Duodenal mucosa (tissue), 2 donors: ENCODE measurements around the gene RNF19B.

ENCODE experiments used
- H3K27ac ChIP-seq: one replicate; pipeline ENCODE4 v1.7.0; 2013; ENCODE audit warnings: low read depth, low read length
- H3K27me3 ChIP-seq, 2 donors: one replicate each; pipeline ENCODE4 v1.7.0; 2013; ENCODE audit warnings: low read length in 2 of 2, control low read depth in 1 of 2; ENCODE audit not compliant: insufficient read depth in 2 of 2, control insufficient read depth in 1 of 2
- H3K36me3 ChIP-seq, 2 donors: one replicate each; pipeline ENCODE4 v1.7.0; 2013; ENCODE audit warnings: low read length in 2 of 2, control low read depth in 1 of 2; ENCODE audit not compliant: insufficient read depth in 2 of 2, control insufficient read depth in 1 of 2
- H3K4me1 ChIP-seq, 2 donors: one replicate each; pipeline ENCODE4 v1.7.0; 2013; ENCODE audit warnings: low read length in 2 of 2, control low read depth in 1 of 2; ENCODE audit not compliant: insufficient read depth in 2 of 2, control insufficient read depth in 1 of 2
- H3K4me3 ChIP-seq, 2 donors: one replicate each; pipeline ENCODE4 v1.7.0; 2013; ENCODE audit warnings: low read length in 2 of 2, low read depth in 1 of 2
- H3K9ac ChIP-seq, 2 donors: one replicate each; pipeline ENCODE4 v1.7.0; 2013; ENCODE audit warnings: low read length in 2 of 2, low read depth in 1 of 2
- H3K9me3 ChIP-seq, 2 donors: one replicate each; pipeline ENCODE4 v1.7.0; 2013; ENCODE audit warnings: low read length in 2 of 2, control low read depth in 1 of 2; ENCODE audit not compliant: control insufficient read depth in 1 of 2

The RNF19B gene

DNA sequence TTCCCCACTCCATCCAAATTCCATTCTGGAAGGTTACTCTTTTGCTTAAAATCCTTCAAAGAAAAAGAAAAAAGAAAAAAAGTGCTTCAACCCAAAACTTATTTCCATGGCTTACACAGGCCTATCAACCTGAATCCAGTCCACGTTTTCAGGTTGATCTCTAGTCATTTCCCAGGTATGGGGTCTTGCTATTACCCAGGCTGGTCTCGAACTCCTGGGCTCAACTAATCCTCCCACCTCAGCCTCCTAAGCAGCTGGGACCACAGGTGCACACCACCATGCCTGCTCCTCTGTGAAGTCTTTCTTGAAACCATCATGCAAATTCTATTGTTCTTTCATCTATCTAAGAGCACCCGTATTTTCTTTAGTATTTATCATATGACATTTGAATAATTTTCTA, 7.6 kb downstream of the RNF19B start:
- Histone ChIP-seq H3K4me1 (peaks cover 8 to 14% of the 10 kb centered on the region in 2 donors), H3K9me3 (no peaks in the 10 kb centered on the region), H3K27me3 (no peaks in the 10 kb centered on the region), H3K9ac (no peak overlapping the region), H3K27ac (no peak overlapping the region), H3K4me3 (no peak overlapping the region), H3K36me3 (peaks cover 5 to 8% of the 10 kb centered on the region in 2 donors)

- Histone ChIP-seq H3K27me3 (no peaks in the 10 kb centered on the region), H3K9ac (no peak overlapping the region), H3K4me1 (peaks cover 8 to 18% of the 10 kb centered on the region in 2 donors), H3K27ac (no peak overlapping the region), H3K9me3 (no peaks in the 10 kb centered on the region), H3K4me3 (no peak overlapping the region), H3K36me3 (peaks cover 5 to 12% of the 10 kb centered on the region in 2 donors)
Measured at GRCh38 chr1:32954168-32954567, 10.4 kb downstream of the RNF19B start.

- no peak overlapping the region for H3K4me3 ChIP-seq
- peaks cover 9 to 22% of the 10 kb centered on the region in 2 donors for H3K4me1 ChIP-seq
- peaks cover 0 to 12% of the 10 kb centered on the region in 2 donors for H3K36me3 ChIP-seq
- no peak overlapping the region for H3K27ac ChIP-seq
- no peaks in the 10 kb centered on the region for H3K27me3 ChIP-seq
- no peaks in the 10 kb centered on the region for H3K9me3 ChIP-seq
- H3K9ac ChIP-seq: no peak overlapping the region
Measured at GRCh38 chr1:32953495-32953894, 11.1 kb downstream of the RNF19B start.

DNA sequence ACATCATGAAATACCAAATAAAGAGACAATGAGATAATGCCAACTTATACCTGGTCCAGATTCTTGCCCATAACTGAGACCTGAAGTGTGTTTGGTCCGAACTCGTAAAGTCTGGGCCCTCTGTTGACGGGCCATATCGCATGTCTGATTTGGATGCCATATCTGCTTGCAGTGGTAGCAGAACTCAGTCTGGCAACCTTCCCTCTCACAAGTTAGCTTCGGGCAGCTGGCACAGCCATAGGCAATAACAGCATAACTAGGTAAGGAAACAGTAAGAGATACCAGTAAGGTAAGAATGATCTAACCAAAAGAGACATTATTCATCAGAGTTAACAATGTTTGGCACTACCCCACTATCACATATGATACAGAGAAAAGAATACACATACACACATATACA, 15.1 kb downstream of the RNF19B start:
- Histone ChIP-seq H3K27me3 (no peaks in the 10 kb centered on the region), H3K9ac (peak overlapping the region; percentile 34 to 45), H3K4me1 (peaks cover 19 to 34% of the 10 kb centered on the region in 2 donors), H3K27ac (peak overlapping the region; percentile 57), H3K4me3 (peak overlapping the region in 1 of 2 donors; percentile 40), H3K9me3 (no peaks in the 10 kb centered on the region), H3K36me3 (peaks cover 19 to 35% of the 10 kb centered on the region in 2 donors)

DNA sequence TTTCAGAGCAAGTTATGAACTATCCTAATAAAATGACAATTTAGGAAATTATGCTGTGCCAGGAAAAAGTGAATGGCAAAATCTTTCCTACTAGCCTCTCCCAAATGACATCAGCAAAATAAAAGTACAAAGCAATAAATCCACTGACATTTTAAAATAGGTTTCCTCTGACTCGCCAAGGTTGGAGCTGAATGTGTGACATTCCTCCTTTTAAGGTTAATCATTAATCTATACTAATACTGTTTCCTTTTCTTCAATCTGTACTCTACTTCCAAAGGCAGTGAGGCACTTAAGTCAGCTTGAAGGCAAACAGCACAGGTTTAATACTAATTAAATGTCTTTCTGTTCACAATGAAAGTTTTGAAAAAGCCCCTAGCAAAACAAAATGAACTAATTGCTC, 15.7 kb downstream of the RNF19B start:
- Histone ChIP-seq H3K4me1 (peaks cover 19 to 34% of the 10 kb centered on the region in 2 donors), H3K27me3 (no peaks in the 10 kb centered on the region), H3K4me3 (peak overlapping the region in 1 of 2 donors; percentile 40), H3K9me3 (no peaks in the 10 kb centered on the region), H3K9ac (peak overlapping the region; percentile 34 to 45), H3K36me3 (peaks cover 19 to 41% of the 10 kb centered on the region in 2 donors), H3K27ac (peak overlapping the region; percentile 58)

GRCh38 chr1:32948390-32948722, 16.3 kb downstream of the RNF19B start:
- H3K27ac ChIP-seq: peak overlapping the region; percentile 58
- no peak overlapping the region for H3K4me3 ChIP-seq
- no peaks in the 10 kb centered on the region for H3K9me3 ChIP-seq
- H3K27me3 ChIP-seq: no peaks in the 10 kb centered on the region
- peaks cover 19 to 34% of the 10 kb centered on the region in 2 donors for H3K4me1 ChIP-seq
- H3K9ac ChIP-seq: peak overlapping the region in 1 of 2 donors; percentile 45
- peaks cover 19 to 46% of the 10 kb centered on the region in 2 donors for H3K36me3 ChIP-seq

GRCh38 chr1:32947669-32948389, 16.8 kb downstream of the RNF19B start:
- Histone ChIP-seq H3K4me3 (no peak overlapping the region), H3K9ac (peak overlapping the region; percentile 45), H3K9me3 (no peaks in the 10 kb centered on the region), H3K4me1 (peaks cover 19 to 34% of the 10 kb centered on the region in 2 donors), H3K27me3 (no peaks in the 10 kb centered on the region), H3K36me3 (peaks cover 19 to 49% of the 10 kb centered on the region in 2 donors), H3K27ac (no peak overlapping the region)

DNA sequence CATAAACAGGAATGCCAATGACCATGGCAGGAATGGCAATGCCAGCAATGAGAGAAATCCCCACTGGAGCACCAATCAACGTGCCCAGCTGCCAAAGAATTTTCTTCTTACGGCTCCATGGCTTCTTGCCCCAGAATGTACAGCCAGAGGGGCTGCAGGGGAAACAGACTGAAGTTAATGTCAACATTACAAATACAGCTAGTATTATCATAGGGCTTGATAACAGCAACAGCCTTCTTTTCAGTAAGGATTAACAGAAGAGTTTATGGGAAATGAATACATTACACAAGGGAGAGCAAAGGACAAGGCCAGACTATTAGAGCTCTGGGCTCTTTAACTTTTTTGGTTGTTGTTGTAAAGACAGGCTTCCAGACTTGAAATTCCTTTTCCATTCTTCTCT, 18.2 kb downstream of the RNF19B start:
- H3K4me3 ChIP-seq: no peak overlapping the region
- no peaks in the 10 kb centered on the region for H3K27me3 ChIP-seq
- H3K9me3 ChIP-seq: no peaks in the 10 kb centered on the region
- peaks cover 25 to 59% of the 10 kb centered on the region in 2 donors for H3K36me3 ChIP-seq
- H3K9ac ChIP-seq: no peak overlapping the region
- peaks cover 20 to 34% of the 10 kb centered on the region in 2 donors for H3K4me1 ChIP-seq
- no peak overlapping the region for H3K27ac ChIP-seq

- H3K9me3 ChIP-seq: no peaks in the 10 kb centered on the region
- no peak overlapping the region for H3K9ac ChIP-seq
- no peak overlapping the region for H3K27ac ChIP-seq
- H3K27me3 ChIP-seq: no peaks in the 10 kb centered on the region
- H3K4me3 ChIP-seq: no peak overlapping the region
- H3K4me1 ChIP-seq: peaks cover 33 to 40% of the 10 kb centered on the region in 2 donors
- H3K36me3 ChIP-seq: peaks cover 35 to 64% of the 10 kb centered on the region in 2 donors
Measured at GRCh38 chr1:32944180-32944579, 20.4 kb downstream of the RNF19B start.

GRCh38 chr1:32939655-32940371, 24.8 kb downstream of the RNF19B start:
- Histone ChIP-seq H3K4me3 (no peak overlapping the region), H3K4me1 (peaks cover 34 to 39% of the 10 kb centered on the region in 2 donors), H3K27me3 (no peaks in the 10 kb centered on the region), H3K9ac (peak overlapping the region in 1 of 2 donors; percentile 30), H3K27ac (no peak overlapping the region), H3K36me3 (peaks cover 36 to 59% of the 10 kb centered on the region in 2 donors), H3K9me3 (no peaks in the 10 kb centered on the region)
